ENCODE data around the gene OSBPL10.

Gene OSBPL10

DNA sequence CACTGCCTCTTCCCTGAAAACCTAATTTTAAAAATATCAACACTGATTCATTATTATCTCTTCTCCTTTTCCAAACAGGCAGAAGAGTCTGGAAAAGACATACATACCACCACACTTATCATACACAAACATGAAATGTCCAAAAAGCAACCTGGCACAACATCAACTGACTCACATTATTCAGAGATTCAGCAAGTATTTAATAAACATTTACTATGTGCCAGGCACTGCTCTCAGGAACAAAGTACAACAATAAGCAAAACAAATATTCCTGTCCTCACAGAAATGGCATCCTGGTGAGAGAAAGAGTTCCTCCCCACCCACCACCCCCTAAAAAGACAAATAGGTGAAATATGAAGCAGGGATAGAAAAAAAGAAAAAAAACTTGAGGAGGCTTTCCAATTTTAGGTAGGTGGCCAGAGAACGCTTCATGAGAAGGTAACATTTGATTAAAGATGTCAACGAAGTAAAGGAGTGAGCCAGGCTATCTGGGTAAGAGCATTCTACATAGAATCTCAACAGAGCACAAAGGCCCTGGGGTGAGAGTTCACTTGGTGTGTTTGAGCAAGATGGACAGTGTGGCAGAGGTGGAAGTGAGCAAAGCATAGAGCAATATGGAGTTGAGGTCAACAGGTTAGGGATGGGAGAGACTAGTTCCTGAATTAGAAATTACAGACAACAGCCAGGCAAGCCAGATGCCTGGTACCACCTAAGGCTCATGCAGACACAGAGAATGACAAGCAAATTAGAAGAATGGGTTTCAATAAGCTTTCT is 141.7 kb downstream of the OSBPL10 start:
- no peak for DNase-seq

DNA sequence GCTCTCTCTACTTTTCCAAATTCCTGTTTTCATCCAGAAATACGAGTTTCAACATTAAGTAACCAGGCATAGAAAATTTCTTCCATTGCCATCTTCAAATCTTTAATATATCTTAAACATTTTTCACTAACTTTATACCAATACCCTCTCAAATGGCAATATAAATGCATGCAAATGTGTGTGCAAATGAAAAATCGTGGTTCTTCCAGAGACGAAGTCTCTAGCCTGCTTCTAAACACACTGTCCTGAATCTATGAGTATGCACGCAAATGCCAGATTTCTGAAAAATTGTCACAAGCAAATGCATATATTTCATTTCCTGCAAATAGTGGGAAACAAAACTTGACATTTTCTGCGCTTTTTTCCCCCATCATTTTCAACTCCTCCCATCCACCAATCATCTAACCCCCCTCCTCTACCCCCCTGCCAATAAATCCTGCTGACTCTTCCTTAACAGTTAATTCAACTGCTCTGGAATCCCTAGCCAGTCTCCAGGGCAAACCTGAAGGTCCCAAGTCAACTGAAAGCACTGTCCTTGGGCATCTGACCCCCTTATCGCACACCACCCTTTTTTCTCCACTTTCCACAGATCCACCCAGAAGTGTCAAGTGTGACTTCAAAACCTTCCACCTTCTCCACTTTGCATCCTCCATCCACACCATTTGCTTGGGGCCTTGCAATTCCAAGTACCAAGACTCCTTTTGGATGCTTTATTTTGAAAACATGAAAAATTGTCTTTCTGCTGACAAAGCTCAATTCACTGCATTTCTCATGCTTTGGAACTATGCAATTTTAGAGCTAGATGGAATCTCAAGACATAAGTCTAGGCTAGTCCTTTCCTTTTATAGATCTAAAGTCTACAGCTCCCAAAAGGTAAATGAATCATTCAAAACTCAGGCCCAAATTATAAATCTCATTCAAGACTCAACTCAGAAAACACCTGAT is 144.7 kb downstream of the OSBPL10 start:
- DNase-seq = no peak

DNA sequence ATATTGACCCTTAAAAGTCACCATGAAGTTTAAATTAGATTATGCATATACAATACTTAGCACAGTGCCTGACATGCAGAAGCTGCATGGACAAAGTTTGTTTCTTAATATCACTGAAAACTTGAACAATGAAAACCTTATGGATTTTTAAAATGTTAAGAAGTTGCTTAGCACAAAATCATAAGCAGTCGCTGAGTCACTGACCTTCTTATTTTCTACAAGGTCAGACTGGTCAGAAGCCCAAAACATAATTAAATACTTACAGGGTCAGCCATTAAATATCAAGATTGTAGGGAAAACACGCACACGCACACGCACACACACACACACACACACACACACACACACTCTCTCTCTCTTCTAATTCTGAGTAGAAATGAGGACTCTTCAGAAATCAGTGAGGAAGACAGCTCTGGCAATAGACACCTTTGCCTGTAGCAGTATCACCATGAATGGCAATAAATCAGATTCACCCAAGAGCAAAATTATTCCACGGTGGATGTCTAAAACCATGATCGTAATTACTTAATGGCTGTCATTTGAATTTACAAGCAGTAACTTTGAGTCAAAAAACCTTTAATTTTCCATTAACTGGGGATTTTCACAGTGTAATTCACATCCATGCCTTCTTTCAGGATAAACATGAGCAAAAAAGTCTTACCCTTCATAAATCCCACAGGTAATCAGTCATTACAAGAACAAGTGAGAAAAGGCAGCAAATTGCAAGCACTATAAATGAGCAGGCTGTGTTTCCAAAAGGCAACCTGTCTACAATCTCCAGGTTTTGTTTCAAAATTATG is 147.5 kb downstream of the OSBPL10 start:
- no peak for DNase-seq

DNA sequence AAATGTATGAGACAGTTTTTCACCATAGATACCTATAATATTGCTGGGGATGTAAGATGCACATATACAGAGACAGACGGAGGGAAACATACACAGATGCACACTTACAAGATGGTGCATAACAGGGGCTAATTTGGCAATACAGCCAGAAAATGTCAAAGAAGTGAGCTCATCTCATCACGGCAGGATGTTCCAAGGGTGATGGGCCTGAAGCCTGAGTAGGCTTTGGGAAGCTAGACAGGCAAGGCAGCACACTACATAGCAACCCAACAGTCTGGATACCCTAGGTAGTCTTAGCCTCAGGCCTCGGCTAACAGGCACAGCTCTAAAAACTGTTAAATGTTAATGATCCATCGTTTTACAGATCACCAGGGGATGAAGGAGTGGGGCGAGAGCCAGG is 148.5 kb downstream of the OSBPL10 start:
- no peak for DNase-seq

DNA sequence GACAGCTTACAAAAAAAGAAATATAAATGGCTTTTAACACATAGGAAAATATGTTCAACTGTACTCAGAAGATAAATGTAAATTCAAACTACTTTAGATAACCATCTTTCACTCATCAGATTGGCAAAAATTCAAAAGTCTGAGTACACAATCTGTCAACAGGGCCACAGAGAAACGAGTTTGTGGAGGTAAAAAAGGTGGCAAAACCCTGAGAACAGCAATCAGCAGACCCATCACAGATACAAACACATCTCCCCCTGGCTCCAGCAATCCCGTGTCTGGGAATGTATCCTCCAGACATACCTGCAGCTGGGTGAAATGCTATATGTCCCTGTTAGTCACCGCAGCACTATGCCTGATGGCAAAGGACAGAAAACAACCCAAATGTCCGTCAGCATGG is 149.5 kb downstream of the OSBPL10 start:
- DNase-seq = no peak

DNA sequence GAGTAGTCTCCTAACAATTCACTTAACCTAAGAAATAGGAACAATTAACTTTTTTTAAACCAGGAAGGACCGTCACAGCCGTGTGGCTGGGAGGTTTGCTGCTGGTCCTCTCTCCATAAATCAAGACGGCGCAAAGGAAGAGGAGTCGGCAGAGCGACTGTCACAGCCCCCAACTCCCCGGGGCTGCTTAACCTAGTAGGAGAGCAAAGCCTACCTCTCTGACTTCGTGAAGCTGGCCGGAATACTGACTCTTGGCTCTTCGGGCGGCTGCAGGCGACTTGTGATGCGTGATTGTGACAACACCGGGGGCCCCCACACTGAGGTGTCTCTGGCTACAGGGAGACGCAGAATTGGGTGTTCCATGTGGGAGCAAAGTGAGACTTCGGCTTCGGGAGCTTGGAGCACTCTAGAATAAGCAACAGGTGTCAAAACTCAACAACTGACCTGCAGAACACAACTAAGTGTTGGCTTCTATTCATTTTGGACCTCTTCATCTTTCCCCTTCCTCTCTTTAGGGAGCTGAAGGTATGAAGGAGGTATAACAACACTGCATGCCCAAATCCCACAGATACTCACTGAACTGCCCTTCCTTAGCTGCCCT is 151.1 kb downstream of the OSBPL10 start:
- no peak for DNase-seq

DNA sequence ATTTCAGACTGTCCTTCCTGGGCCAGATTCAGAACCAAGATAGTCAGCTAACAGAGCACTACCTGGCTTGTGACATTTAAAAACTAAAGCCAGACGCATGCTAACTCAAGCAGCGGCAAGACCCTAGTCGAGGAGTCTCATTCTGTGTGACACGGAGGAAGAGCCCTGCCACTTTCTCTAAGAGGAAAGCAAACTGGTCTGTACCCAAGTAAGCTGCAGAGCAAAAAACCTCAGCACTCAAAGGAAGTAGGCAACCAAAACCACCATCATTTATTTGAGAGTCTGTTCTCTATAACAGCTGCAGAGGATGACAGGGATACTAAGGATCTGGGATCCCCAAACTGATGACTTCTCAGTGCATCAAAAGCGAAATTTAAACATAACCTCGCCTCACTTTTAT is 152.1 kb downstream of the OSBPL10 start:
- DNase-seq = no peak

DNA sequence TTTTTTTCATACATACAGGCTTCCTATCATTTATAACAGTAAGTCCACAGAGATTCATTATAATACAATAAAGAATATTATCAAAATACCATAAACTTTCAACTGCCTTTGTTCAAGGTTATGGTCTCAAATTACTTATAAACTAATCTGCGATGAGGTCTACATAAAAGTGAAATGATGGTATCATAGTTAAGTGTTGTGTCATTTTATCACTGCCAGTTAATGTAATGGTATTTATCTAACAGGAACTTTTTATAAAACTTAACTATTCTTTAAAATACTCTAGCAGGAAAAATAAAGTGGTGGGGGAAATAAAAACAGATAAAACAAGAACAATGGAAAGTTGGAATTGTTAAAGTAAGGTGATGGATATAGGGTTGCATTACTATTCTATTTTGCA is 153.1 kb downstream of the OSBPL10 start:
- DNase-seq = no peak

DNA sequence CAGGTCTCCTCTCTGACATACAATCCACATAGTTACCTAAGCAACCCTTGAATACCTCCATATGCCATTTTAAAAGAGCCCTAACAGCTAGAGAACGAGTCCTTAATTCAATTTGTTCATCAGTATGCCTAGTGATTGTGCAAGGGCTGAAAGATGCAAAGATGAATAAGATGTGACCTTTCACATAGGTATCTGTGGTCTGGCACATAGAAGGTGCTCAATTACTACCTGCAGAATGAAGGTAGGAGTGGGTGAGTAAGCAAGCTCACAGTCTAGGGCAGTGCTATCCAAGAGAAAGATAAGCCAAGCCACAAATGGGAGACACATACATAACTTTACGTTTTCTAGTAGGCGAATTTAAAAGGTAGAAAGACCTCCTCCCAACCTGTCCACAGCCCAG is 157.9 kb downstream of the OSBPL10 start:
- DNase-seq = no peak

DNA sequence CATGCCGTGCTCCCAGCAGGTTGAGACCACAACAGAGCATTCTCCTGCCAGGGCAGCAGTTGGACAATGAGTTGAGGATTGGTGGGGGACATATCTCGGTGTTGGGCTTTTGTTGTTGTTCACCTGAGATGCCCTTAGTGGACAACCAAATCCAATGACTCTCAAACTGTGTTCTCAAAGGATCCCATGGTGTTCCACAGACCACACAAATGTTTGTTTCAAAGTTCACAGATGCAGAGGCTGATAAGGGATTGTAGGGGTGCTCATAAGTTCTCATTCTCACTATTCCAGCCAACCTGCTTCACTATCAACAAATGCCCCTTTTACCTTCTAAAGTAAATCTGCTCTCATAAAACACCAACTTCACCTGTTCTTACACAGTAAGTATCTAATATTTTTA is 159.9 kb downstream of the OSBPL10 start:
- DNase-seq = no peak

DNA sequence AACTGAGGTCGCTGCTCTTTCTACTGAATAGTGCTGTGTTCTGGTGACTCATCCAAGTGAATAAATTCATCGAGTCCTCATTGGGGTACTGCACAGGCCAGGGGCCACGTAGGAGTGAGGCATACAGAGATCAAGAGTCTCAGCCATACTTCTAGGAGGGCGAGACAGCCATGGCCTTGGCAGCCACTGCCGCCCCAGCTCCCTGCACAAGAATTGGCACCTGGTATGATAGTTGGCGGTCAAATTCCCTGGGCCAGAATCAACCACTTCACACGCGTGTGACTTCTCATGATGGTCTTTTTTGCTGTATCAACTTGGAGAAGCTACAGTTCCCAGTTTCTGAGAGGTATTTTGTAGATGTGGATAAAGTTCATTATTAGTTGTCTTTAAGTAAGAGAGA is 161.6 kb downstream of the OSBPL10 start:
- DNase-seq = no peak

DNA sequence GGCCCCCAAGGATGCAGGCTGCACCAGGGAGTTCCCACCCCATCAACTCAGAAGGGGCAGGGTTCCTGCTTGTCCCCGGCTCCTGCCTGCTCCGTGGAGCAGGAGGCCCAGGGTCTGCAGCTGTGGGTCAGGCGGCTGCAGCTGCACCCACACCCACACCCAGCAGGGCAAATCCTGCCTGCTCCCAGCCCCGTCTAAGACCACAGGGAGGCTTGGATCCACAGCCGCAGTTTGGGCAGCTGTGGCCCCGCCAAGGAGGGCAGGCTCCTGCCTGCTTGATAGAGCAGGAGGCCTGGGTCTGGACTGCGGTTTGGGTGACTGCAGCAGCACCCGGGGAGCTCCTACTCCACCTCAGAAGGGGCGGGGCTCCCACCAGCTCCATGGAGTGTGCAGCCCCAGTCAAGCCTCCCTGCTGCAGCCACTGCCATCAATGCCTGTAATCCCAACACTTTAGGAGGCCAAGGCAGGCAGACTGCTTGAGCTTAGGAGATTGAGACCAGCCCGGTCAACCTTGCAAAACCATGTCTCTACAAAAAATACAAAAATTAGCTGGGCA is 163.6 kb downstream of the OSBPL10 start:
- DNase-seq = no peak

DNA sequence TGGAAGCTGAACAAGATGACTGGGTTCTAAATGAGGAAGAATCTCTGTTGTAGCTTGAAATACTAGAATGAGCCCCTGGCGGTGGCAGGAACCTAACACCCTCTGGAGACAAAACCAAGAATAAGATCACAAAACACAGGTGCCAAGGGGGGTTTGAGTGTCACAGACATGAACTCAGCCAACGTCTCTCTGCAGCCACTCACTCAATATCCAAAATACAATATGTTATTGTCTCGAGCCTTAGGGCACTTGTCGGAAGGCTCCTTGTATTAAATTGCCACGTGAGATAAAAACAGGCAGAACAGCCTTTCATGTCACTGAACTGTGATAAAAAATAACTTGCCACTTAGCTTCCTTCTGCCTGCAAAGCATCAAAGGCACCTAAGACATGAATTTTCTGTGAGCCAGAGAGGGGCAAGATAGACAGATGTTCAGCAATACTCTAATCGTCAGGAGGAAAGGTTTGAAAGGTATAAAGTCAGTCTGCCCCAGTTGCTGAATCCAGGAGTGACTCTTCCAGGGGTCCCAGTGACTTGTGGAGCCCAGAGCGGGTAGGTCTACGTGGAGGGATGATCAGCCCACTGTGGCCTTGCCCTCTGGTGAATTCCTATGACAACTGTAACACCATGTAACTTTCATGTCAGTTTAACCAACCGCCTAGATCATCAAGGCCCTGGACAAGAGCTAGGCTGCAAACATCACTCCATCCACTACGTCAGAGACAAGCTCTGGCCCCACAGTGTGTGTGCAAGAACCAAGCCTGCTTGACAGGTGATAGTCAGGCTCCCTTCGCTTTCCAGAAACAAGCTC is 165.2 kb downstream of the OSBPL10 start:
- DNase-seq = no peak

DNA sequence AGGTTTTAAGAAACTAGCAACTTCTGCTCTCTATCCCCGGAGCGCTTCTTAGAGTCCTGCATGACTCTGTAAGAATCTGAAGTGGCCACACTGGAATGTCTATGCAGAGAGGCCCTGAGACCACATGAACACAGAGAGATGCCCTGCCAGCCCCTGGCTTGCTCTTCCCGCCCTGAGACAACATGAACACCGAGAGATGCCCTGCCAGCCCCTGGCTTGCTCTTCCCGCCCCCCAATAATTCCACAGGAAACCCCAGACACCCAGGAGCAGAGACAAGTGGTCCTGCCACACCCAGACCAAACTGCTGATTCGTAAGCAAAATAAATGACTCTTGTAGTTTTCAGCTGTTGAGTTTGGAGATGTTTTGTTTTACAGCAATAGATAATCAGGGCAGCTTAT is 166.1 kb downstream of the OSBPL10 start:
- DNase-seq = no peak

DNA sequence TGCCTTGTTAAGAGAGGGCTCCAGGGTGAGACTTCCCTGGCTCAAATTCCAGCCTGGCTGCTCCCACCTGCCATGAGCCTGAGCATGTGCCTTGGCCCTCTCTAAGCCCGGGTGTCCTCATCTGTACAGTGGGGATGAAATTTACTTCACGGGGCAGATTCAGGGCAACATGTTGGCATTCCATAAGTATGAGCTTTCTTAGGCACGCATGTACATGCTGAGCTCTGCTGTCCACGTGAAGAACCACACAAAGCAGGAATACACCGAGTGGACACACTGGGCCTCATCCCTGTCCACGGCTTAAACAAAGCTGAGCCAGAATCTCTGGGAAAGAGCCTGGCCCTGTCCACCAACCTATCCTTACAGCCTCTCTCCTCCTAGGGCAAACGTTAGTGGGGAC is 167.4 kb downstream of the OSBPL10 start:
- no peak for DNase-seq

DNA sequence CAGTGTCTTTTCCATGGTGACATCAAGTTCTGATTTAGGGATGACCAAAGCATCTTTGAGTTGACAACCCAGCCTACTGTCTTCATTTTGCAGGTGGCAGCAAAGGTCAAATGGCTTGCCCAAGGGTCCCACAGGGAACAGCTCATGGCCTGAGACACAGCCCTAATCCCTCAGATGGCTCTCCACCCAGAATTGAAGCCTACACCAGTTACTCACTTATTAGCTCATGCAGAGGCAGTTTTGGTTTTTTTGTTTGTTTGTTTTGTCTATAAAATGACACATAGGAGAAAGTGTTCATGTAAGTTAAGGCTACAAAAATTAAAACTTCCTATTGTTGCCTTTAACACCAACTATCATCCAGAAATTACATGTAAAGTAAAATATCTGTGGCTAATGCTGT is 167.9 kb downstream of the OSBPL10 start:
- no peak for DNase-seq

DNA sequence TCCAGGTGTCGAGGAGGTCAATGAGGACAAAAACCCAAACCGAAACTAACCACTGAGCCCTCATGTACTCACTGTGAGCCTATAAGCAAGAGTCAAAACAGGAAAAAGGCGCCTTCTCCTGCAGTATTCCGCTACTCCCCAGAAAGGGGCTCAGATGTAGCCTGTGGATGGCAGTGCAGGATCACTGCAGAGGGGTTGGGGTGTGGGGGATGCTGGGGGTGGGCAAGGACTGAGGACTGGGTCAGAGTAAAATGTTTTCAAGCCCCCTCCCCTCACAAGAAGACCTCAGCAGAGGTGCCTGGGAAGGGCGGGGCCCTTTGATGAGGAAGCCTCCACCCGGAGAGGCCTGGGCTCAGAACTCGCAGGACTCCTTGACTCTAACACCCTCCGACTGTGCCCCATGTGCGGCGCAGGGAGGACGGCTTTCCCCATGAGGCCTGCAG is 170.1 kb downstream of the OSBPL10 start:
- no peak for DNase-seq

DNA sequence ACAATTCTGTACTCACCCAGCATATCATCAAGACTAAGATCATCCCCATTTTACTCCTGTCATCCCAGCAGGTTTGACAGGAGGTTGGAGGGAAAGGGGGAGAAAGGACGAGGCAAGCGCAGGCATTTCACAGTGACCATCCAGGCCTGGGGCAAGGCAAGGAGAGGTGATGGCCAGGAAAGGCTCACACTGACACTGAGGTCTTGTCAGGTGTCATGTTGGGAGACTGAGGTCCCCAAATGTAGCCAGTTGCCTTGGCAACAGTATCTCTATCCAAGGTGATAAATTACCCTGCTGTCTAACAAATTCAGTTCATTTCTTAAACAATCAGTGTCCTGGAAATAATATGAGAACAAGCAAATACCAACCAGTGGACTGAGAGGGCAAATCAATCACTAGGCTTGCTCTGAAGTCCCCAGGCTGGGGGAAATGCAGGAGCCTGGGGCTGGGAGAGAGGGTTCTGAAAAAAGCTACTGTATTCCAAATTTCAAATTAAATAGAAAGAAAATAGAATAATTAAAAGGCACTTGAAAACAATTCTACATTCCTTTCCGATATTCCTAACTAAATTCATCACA is 172.8 kb downstream of the OSBPL10 start:
- no peak for DNase-seq

DNA sequence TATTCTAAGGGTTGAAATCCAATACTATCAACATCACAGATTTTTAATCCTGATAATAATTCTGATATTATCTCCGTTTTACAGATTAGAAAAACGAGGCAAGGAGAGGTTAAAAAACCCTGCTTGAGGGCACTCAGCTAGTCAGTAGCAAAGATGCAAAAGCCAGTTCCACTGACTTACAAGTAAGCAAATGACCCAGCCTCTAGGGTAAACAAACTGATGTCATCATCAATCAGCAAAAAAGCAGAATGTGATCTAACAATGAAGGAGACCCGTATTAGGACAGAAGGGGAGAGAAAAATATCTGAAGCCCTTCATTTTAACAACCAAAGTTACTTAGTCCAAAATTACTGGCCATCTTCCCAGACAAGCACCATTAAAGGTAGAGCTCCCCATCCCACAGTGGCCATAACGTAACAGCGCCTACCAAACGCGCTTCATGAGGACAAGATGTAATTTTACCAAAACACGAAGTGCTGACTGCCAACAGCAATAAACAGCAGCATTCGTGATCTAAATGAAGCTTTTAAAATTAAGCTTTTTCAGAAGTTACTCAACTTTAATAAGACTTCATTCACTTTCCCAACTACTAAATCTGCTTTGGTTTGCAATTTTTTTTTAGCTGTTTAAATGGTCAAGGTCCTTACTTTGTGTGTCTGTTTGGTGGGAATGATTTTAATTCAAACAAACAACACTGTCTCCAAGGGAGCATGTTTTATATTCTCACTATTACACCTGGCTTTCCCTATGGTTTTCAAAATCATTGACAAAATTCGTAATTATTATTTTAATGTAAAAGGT is 176.6 kb downstream of the OSBPL10 start:
- no peak for DNase-seq
